ENCODE results near the gene CHTOP.

CHTOP gene

DNA sequence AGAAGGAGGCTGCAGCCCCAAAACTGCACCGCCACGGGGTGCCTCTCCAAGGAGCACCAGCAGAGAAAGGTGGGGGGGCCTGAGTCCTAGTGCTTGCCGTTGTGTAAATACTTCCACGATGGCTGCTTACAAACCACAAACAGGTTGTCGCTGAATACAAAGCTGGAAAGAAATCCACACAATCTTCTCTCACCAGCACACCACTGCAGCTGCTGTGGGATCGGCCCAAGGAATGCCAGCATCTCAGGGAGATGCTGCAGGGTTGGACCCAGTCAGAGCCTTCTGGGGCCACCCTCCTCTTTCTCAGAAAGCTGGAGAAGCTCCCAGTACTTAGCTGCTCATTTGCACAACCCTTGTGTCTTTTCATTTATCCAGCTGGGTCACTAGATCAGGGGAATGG lies 14.7 kb upstream of the CHTOP start:
- TF ChIP-seq CTCF (IDR thresholded peaks at IDR 0.05; ENCODE audit: extremely low read depth, missing control alignments), result no peak
- DNase-seq (ENCODE audit: low spot score), result no peak

- TF ChIP-seq CTCF (IDR thresholded peaks at IDR 0.05; ENCODE audit: extremely low read depth, missing control alignments), result no peak
- no peak for DNase-seq (ENCODE audit: low spot score)
These were observed 10.8 kb upstream of the CHTOP start for GRCh38 chr1:153623101-153623500.

- no peak for DNase-seq (ENCODE audit: low spot score)
- TF ChIP-seq CTCF (IDR thresholded peaks at IDR 0.05; ENCODE audit: extremely low read depth, missing control alignments), result no peak
These were observed 8.8 kb upstream of the CHTOP start for GRCh38 chr1:153624965-153625611.

GRCh38 chr1:153626477-153626903 lies 7.4 kb upstream of the CHTOP start:
- DNase-seq (ENCODE audit: low spot score), result no peak
- TF ChIP-seq CTCF (IDR thresholded peaks at IDR 0.05; ENCODE audit: extremely low read depth, missing control alignments), result no peak

- DNase-seq (ENCODE audit: low spot score), result peak; percentile 67
These were observed 6.8 kb upstream of the CHTOP start, which contains the start of gene S100A13 for GRCh38 chr1:153626904-153627714. Gene S100A13 (minus strand): TSS chr1:153627505. CDS start chr1:153626472, 1,033 bp downstream.

DNA sequence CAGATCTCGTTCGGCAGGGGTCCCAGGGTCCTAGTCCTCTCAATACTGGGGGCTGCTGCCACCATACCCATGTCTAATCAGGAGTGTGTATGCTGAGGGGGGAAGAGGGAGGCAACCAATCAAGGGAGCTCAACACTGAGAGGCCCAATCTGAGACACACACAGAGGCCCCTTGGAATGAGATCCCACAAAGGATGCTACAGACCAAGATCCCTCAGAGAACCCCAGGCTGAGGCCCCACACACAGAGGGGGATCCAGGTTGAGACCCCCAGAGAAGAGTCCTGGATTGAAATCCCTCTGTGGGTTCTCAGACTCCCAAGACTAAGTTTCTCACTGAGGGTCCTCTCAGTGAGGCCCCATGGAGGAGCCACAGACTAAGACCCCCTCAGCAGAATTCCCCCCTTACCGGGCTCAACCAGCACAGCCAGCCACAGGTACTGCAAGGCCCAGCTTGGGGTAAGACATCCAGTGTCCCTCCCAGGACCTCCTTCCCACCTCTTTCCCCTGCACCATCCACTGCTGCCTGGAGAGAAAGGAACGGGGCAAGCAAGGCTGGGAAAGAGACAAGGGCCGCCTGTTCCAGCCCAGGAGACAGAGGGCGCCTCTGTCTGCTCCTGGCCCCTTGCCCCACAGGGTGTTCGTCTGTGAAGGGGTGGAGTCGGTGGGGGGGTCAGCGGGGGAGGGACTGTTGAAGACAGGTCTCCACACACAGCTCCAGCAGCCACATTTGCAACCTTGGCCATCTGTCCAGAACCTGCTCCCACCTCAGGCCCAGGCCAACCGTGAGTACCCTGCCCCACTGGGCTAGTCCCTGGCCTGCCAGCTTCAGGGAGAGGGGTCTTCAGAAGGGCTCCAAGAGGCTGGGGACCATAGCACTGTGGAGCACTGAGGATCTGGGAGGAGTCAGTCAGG lies 5.9 kb upstream of the CHTOP start, which contains the start of gene S100A1:
Gene S100A1, plus strand, starts transcription at position 720 of the 912 bp plus-strand sequence. CDS start 2,088 bp downstream, outside the sequence.
- TF ChIP-seq CTCF (IDR thresholded peaks at IDR 0.05; ENCODE audit: extremely low read depth, missing control alignments), result no peak
- DNase-seq (ENCODE audit: low spot score), result no peak

More at GRCh38 chr1:153626904-153627714, 6.8 kb upstream of the CHTOP start, which contains the start of gene S100A13:
- peak; percentile 10 for TF ChIP-seq CTCF (IDR thresholded peaks at IDR 0.05; ENCODE audit: extremely low read depth, missing control alignments)
